HepG2 (cell line): ENCODE data around the gene GOLPH3. TPM values are rescaled to one million over a fixed set of nuclear protein-coding genes. Genes with fewer than 3 reads are reported as not detected.

ENCODE experiments used
- AHR ChIP-seq: IDR thresholded peaks from 2 replicates; pipeline ENCODE4 v1.6.1; 2018; ENCODE audit warnings: missing genetic modification reagents, missing compliant biosample characterization
- ERF ChIP-seq: IDR thresholded peaks from 2 replicates; pipeline ENCODE4 v1.6.1; 2018; ENCODE audit warnings: missing biosample characterization, missing genetic modification reagents
- FLYWCH1 ChIP-seq: sonication (generic); formaldehyde crosslinking; IDR thresholded peaks from 2 replicates; pipeline ENCODE4 v1.8.1; 2023; ENCODE audit warnings: mild to moderate bottlenecking, missing genetic modification reagents
- HMGA1 ChIP-seq: sonication (generic); formaldehyde crosslinking; conservative IDR thresholded peaks from 2 replicates; pipeline ENCODE4 v1.4.0; 2020; ENCODE audit warnings: missing genetic modification reagents
- HNF1B ChIP-seq: sonication (generic); formaldehyde crosslinking; IDR thresholded peaks from 2 replicates; pipeline ENCODE4 v1.5.1; 2020; ENCODE audit warnings: mild to moderate bottlenecking, moderate library complexity, missing genetic modification reagents
- RFX1 ChIP-seq: fragments of 450-650 bp; IDR thresholded peaks from 2 replicates; pipeline ENCODE4 v1.6.1; 2017
- ZNF318 ChIP-seq: sonication (generic); formaldehyde crosslinking; IDR thresholded peaks from 2 replicates; pipeline ENCODE4 v1.4.0; 2020; ENCODE audit warnings: mild to moderate bottlenecking, missing genetic modification reagents
- ZNF512 ChIP-seq: sonication (generic); formaldehyde crosslinking; IDR thresholded peaks from 2 replicates; pipeline ENCODE4 v1.4.0; 2020; ENCODE audit warnings: mild to moderate bottlenecking, missing genetic modification reagents
- ZNF564 ChIP-seq: sonication (generic); formaldehyde crosslinking; IDR thresholded peaks from 2 replicates; pipeline ENCODE4 v1.8.1; 2023; ENCODE audit warnings: mild to moderate bottlenecking, missing genetic modification reagents
- ZNF724P ChIP-seq: sonication (generic); formaldehyde crosslinking; IDR thresholded peaks from 2 replicates; pipeline ENCODE4 v1.8.0; 2022; ENCODE audit warnings: missing genetic modification reagents, borderline replicate concordance
- ZNF850 ChIP-seq: sonication (generic); formaldehyde crosslinking; conservative IDR thresholded peaks from 2 replicates; pipeline ENCODE4 v1.9.0; 2021; ENCODE audit warnings: mild to moderate bottlenecking, missing genetic modification reagents
- ZSCAN5A ChIP-seq: sonication (generic); formaldehyde crosslinking; IDR thresholded peaks from 2 replicates; pipeline ENCODE4 v1.8.0; 2022; ENCODE audit warnings: mild to moderate bottlenecking, missing genetic modification reagents, borderline replicate concordance
- ZUFSP ChIP-seq: sonication (generic); formaldehyde crosslinking; IDR thresholded peaks from 2 replicates; pipeline ENCODE4 v1.9.0; 2021; ENCODE audit warnings: missing genetic modification reagents, mild to moderate bottlenecking, borderline replicate concordance
- polyA plus RNA-seq, 8 experiments: library from polyadenylated mRNA; depleted of rRNA in 3 of 8; stranded (reverse) in 7 of 8; unstranded in 1 of 8; fragments of >200 nt; fragmentation: Illumina TruSeq in 4 of 8; extraction: Trizol in 4 of 8; gene quantifications; 2 replicates each; pipeline versions ENCODE4 v1.2.1 to v1.2.3, GENCODE V29; 2011 to 2016; ENCODE audit warnings: low read depth in 4 of 8, missing spikeins in 1 of 8, mixed read lengths in 1 of 8; ENCODE audit not compliant: insufficient read depth in 1 of 8
- total RNA-seq, 5 experiments: library from RNA; depleted of rRNA; stranded (reverse); fragments of >200 nt; fragmentation: Illumina TruSeq; extraction: Trizol; gene quantifications; 2 replicates each; pipeline ENCODE4 v1.2.3, GENCODE V29; 2016; ENCODE audit warnings: low read depth in 1 of 5

Gene GOLPH3
- total and polyA plus RNA-seq, 2 of the 13 experiments (the other 11 are each of a cell fraction or from before 2014, with no cell fraction given) = 59.5 to 84.5 TPM

GRCh38 chr5:32174011-32174870, at the start of gene GOLPH3 (continued):
- TF ChIP-seq ZNF564 (CRISPR knock-in tag) (peak; percentile 58; the same call in 1 of the 2 replicates), ZNF318 (CRISPR knock-in tag) (no peak), ZNF512 (peak; percentile 75; the same call in 1 of the 2 replicates), ZNF850 (CRISPR knock-in tag) (no peak), FLYWCH1 (CRISPR knock-in tag) (no peak), RFX1 (no peak), HNF1B (CRISPR knock-in tag) (peak; percentile 71), ZUFSP (CRISPR knock-in tag) (no peak), ZSCAN5A (peak; percentile 54; the same call in 1 of the 2 replicates), HMGA1 (CRISPR knock-in tag) (no peak), ERF (CRISPR knock-in tag) (peak; percentile 55; the same call in 1 of the 2 replicates), AHR (CRISPR knock-in tag) (no peak; the same call in 1 of the 2 replicates), ZNF724P (peak; percentile 58; the same call in 1 of the 2 replicates)
